Mucosa of gallbladder (tissue), 1 donor: ENCODE results near the gene IL1R2. TPM values are rescaled to one million over a fixed set of nuclear protein-coding genes. Genes with fewer than 3 reads are reported as not detected.
A peak's percentile ranks its signal among the peaks of the same experiment; 100 is the strongest.
"Not testable (repeated sequence)": the region's sequence is repeated elsewhere in the genome, so short reads cannot be mapped to it uniquely, and the experiment has no call there.

Source experiments
- DNase-seq: peaks from one replicate; pipeline ENCODE4 v3.0.0-alpha.2; 2020; ENCODE audit warnings: low spot score
- total RNA-seq: library from RNA; stranded (reverse); gene quantifications from one replicate; pipeline ENCODE4 v1.2.1, GENCODE V29; 2021
- donor health status: DM: no; HTN: no; CAD: no.

IL1R2 gene
- total RNA-seq, 1 donor from 2014 or later, result 2.3 TPM

DNA sequence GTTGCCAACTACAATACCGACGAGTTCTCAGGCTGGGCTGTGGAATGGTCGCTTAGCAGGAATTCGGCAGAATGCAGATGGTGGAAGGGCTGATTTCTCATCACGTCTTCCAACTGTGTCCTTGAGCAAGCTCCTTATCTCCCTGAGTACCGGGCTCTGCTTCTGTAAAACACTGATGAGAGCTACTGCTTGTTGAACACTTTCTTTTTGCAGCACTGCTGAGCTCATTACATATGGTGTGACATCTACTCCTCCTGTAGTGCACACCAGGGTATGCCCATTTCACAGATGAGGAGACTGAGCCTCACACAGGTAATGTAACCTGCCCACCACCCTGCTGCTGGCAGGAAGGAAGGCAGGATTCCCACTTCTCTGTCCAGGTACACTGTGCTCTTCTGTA, 8.3 kb downstream of the IL1R2 start:
- no peak for DNase-seq

DNA sequence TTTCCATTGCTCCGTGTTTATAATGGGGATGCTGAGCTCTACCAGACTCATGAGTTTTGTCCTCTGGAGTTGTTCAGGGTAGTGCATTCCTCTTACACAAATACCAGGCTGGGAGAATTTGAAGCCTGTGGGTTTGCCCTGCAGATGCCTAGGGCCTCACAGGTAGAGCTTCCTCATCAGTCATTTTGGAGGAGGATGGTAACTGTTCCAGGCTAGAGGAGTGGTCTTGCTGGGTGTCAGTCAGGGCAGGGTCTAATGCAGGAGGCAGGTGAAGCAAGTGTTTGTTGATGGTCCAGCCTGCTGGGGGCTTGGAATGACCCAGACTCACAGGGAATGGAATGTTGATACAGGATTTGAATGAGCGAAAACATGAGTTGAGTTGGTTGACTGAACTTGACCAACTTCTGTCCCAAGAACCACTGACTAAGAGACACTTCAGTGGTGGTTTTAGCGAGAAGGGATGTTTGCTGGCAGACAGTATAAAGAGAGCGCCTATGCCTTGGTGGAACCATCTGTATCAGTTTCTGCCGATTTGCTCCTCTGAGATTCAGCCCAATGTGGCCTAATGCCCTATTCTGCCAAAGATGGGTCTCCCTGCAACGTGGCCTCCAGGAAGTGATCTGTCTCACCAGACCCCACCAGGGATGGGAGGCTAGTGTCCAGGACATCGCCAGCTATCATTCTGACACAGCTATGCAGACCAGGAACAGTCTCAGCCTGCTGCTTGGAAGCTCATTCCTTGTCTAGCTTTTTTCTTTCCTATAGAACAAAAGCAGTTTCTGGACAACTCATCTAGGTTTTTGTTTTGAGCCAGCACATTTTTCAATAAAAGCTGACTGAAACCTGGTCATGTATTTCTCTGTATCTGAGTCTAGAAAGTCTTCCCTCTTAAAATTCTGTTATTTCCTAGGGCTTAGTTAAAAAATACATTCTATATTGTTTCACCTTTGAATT, 9.3 kb downstream of the IL1R2 start:
- DNase-seq, result no peak

DNA sequence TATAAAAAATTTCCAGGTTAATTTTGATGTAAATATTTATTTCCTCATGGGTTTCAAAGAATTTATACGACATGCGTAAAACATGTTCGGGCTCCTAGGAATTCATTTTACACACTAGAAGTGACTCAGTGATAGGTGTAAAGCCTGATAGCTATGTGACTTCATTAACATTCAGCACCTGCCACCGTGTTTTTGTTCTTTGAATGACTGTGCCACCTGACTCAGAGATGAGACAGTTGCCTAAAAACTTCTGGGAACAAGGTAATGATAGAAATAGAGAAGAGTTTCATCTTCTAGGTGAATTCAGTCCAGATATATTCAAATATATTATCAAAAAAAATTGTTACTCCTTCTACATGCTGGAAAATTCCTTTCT, 10.0 kb downstream of the IL1R2 start:
- no peak for DNase-seq

- no peak for DNase-seq
Measured at GRCh38 chr2:102002228-102002627, 10.5 kb downstream of the IL1R2 start.

GRCh38 chr2:102002909-102003308, 11.1 kb downstream of the IL1R2 start:
- not testable (repeated sequence) for DNase-seq

DNA sequence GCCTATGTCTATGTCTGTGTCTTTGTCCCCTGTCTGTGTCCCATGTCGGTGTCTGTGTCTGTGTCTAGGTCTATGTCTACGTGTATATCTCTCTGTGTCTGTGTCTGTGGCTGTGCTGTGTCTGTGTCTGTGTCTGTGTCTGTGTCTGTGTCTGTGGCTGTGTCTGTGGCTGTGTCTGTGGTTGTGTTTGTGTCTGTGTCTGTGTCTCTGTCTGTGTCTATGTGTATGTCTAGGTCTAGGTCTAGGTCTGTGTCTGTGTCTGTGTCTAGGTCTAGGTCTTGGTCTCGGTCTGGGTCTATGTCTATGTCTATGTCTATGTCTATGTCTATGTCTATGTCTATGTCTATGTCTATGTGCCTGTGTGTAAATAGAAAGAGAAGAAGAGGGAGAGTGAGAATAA, 11.9 kb downstream of the IL1R2 start:
- no peak for DNase-seq

DNA sequence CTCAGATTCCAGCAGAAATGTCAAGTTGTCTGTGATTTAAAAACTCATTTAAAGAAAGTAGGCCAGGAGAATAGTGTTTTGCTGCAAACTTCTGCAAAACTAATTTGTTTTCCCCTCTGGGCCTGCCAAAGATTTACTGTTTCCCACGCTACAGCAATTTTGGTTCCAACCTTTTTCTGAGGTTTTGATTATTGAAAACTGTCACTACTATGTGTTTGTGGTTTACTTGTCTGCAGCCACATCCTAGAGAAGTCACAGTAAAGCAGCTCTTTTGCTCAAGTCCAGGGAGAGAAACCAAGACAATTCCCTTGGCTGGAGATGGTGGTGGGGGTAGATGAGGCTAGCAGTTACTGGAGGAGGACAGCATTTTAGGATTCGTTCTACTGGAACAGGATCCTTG, 12.8 kb downstream of the IL1R2 start:
- no peak for DNase-seq

DNA sequence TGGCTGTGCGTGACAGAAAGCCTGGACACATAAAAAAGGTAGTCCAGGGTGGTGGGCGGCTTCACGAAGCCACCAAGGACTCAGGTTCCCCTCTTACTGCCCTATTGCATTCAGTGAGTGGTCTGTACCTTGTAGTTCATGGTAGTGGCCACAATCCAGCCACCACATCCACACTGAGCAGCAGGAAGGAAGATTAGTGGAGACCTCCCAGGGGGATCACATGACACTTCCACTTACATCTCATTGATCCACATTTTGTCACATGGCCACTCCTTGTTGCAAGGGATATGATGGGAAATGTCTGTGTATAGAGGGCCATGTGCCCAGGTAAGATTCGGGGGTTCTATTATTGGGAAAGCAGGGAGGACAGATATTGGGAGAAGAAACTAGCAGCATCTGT, 13.7 kb downstream of the IL1R2 start:
- DNase-seq, result no peak

DNA sequence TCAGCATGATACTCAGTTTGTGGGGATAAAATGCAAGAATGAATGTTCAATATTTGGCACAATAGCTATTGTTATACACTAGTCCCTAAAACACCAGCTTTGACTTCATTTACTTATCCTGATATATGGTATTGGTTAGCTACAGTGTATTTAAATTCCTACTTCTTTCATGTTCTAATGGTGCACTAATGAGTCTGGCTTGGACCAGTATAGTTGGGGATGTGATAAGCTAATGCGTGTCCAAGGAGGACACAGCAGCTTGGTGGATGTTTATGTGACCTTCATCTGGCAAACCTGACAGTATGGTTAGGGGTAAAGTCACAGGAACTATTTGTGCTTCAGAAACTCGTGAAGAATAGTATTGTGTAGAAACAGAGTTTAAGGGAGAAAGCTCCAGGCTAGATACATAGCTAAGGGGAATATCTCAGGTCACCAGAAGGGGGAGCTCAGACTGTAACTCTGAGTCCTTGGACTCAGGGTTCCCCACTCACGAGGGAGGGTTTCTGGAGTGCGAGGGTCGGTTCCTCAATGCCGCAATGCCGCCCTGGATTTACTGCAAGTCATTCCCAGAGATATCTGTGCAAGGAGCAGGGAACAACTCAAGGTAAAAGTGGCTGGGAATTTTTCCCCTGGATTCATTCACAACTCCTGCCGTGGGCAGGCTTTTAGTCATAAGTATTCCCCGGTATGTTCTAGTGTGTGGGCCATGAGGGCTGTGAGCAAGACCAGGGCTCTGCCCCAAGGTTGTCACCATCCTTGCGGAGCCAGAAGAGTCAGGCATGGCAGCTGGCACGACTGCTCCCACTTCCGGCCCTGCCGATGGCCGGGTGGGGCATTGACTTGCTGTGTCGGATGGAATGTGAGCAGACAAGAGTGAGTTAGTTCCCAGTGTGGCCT, 14.5 kb downstream of the IL1R2 start:
- DNase-seq, result peak; percentile 53

DNA sequence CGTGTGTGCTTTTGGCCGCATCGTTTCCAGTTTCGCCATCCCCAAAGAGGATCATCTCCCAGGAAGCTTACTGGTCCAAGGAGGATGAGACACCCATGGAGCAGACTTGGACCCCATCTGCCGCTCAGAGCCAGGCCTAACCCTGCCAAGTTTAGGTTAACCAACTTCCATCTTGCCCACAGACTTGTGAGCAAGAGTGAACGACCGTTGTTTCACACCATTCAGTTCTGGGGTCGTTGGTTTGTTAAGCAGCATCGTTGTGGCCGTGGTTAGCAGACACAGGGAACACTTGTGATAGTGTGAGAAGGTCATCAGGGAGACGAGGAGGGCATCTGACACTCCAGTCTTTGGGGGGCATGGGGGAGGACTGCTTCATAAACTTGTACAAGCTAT, 15.1 kb downstream of the IL1R2 start:
- no peak for DNase-seq

GRCh38 chr2:102008490-102008889, 16.7 kb downstream of the IL1R2 start:
- no peak for DNase-seq

GRCh38 chr2:102009557-102009956, 17.8 kb downstream of the IL1R2 start:
- no peak for DNase-seq

DNA sequence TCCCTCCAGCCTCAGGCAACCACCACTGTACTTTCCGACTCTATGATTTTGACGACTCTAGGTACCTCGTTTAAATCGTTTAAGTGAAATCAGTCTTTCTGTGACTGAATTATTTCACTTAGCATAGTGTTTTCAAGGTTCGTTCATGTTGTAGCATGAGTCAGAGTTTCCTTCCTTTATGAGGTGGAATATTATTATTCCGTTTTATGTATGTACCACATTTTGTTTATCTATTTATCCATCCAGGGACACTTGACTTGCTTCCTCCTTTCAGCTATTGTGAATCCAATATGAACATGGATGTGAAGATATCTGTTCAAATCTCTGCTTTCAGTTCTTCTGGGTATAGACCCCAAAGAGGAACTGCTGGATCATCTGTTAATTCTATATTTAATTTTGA, 19.1 kb downstream of the IL1R2 start:
- no peak for DNase-seq

- no peak for DNase-seq
Measured at GRCh38 chr2:102012061-102012614, 20.4 kb downstream of the IL1R2 start.

DNA sequence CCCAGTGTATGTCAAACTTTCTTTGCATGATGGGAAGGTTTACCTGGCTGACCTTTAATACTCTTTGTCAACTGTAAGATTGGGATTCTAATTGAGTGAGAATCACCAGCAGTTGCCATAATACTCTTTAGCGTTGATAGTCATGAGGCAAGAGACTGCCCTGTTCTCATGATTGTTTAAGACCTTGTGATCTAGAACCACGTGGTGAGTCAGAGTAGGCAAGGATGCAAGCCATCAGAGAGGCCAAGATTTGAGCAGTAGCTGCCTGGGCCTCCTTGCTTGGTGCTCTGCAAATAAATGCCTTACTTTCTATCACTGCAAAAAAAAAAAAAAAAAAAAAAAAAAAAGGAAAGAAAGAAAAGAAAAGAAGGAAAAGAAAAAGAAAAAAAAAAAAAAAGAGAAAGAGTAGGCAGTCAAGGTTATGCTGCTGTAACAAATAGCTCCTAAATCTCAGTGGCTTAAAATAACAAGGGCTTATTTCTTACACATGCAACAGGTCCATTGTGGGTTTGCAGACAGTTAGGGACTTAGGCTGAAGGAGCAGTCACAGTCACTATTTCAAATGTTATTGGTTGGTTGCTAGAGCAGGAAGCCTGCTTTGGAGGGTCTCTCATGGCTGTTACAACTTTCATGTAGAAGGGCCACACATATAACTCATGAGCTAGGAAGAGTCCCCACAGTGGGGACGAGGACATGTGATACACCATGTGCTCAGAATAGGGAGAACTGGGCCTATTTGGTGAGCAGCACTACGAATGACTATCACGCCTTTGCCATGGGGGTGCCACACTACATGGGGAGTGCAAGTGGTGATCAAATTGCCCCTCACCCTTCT, 21.7 kb downstream of the IL1R2 start:
- no peak for DNase-seq

- DNase-seq, result no peak
Measured at GRCh38 chr2:102014041-102014345, 22.2 kb downstream of the IL1R2 start.

DNA sequence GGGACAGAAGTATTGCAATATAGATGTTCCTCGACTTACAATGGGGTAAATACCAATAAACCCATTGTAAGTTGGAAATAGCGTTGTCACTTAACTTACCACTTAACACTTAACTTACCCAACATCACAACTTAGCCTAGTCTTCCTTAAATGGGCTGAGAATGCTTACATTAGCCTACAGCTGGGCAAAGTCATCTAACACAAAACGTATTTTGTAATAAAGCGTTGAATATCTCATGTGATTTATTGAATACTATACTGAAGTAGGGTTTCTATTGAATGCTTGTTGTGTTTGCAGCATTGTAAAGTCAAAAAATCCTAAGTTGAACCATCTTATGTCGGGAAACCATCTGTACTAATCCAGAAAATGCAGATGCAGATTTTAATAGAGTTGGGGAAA, 23.6 kb downstream of the IL1R2 start:
- DNase-seq, result no peak

GRCh38 chr2:102016399-102016955, 24.7 kb downstream of the IL1R2 start:
- DNase-seq, result no peak

GRCh38 chr2:102018823-102019445, 27.2 kb downstream of the IL1R2 start:
- no peak for DNase-seq

DNA sequence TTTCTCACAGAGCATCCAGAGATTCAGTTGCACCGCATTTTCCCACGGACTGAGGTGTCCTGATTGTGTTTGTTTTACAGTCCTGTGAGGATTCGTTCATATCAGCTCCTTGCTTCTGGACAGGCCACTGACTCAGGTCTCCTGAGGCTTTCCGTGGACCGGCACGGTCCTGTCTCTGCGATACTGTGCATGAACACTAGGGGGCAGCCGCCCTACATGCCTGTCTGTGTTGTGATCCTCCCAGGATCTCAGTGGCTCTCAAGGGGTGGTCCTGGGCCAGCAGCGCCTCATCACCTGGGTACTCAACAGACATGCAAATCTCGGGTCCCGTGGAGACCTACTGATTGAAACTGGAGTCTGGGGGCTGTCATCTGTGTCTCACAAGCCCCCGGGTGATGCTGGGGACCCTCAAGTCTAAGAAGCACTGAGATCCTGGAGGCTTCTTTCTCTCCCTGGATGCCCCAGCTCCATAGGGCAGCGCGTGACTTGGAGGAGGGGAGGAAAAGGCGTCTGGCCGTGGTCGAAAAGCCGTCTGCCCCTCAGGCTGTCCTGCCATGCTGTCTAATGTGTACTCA, 28.9 kb downstream of the IL1R2 start:
- DNase-seq, result peak; percentile 87

- DNase-seq, result no peak
Measured at GRCh38 chr2:102021779-102022178, 30.0 kb downstream of the IL1R2 start.
